Hematopoietic multipotent progenitor cell (in vitro differentiated cells): Measurements from ENCODE around the gene CDH20. TPM values are rescaled to one million over a fixed set of nuclear protein-coding genes. Genes with fewer than 3 reads are reported as not detected.
A peak's percentile ranks its signal among the peaks of the same experiment; 100 is the strongest.
"Not testable (repeated sequence)": the region's sequence is repeated elsewhere in the genome, so short reads cannot be mapped to it uniquely, and the experiment has no call there.

Source experiments
- DNase-seq, 3 donors: peaks; one replicate each; pipeline ENCODE4 v3.0.0-alpha.2; 2011 to 2015; ENCODE audit warnings: low read depth in 2 of 3, low spot score in 2 of 3
- total RNA-seq: library from RNA; depleted of rRNA; stranded (reverse); fragments of >200 nt; gene quantifications from one replicate; pipeline ENCODE4 v1.2.3, GENCODE V29; 2012

The CDH20 gene
- total RNA-seq, 1 donor = 0.27 TPM

GRCh38 chr18:61340148-61340547 is 6.9 kb downstream of the CDH20 start:
- DNase-seq = no peak

DNA sequence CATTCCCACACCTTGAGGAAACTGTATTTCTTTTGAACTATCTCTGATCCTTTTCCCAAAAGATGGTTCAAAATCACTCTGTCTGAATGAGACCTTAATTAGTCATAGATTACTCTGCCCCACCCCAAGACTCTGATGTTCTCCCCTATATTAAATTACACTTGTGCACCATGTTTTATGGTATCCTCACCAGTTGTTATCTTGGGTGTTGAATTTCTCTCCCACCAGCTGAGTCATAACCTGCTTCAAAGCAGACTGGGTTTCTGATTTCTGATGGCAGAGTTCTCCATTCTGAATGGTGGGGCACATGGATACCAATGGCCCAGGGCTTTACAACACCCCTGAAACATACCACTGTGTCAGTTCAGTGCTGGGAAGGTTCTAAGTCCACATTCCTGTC is 15.0 kb downstream of the CDH20 start:
- DNase-seq = no peak

GRCh38 chr18:61350578-61350977 is 17.3 kb downstream of the CDH20 start:
- no peak for DNase-seq

DNA sequence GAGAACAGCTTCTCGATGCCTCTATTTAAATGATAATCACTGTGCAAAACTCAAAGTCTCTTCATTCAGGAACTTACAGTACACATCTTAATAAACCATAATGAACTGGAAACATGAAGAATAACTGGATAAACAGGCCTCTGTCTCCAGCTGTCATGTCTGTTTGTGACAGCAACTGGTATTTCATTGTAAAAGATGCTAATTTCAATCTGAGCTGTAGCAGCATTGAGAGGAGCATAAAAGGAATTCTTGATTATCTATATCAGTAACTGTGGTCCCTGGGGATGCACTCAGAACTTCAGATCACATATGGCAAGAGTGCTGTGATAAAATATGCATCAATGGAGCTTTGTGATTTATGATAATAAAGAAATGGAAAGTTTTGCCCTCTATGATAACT is 18.8 kb downstream of the CDH20 start:
- DNase-seq = no peak

- DNase-seq = no peak
These were observed 19.4 kb downstream of the CDH20 start for GRCh38 chr18:61352611-61353010.

GRCh38 chr18:61360404-61361383 is 27.5 kb downstream of the CDH20 start:
- peak in 2 of 3 donors; percentile 8 to 48 for DNase-seq

DNA sequence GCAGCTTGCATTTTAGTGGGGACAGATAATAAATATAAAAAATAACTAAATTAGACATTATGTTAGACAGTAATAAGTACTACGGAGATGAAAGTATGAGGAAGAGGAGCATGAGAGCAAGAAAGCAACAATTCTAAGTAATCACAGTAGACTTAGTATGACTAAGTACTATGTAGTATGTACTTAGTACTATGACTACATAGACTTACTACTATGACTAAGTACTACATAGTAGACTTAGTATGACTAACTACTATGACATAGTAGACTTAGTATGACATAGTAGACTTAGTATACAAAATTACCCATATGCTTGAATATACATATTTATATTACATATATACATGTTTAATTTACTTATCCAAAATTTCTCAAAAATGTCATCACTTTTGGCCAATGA is 29.3 kb downstream of the CDH20 start:
- DNase-seq = no peak

DNA sequence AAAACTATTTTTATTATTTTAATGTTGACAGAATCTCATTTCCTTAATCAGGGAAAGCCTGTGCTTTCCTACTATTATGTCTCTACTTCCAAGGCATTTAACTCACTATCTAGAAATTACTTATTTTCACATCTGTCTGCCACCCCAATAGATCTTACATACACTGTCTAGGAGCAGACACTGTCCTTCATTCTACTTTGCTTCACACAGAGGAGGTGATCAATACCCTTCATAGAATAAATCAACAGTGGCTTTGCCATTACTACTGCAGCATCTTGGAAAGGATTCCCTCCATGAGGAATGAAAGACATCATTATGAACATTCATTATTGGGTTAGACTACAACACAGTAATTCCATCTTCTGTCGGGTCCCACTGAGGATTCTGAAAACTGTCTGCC is 31.7 kb downstream of the CDH20 start:
- no peak for DNase-seq

DNA sequence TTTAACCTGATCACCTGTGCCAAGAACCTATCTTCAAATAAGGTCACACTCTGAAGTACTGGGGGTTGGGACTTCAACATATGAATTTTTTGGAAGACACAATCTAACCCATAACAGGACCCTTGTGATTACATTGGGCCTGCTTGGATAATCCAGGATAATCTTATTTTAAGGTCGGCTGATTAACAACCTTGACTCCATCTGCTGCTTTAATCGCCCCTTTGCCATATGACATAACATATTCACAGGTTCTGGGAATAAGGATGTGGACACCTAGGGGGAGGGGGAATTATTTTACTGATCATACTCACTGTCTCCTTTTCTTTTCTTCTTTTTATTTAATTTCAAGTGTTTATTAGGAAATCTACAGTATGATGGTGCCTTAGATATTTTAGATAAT is 34.8 kb downstream of the CDH20 start:
- DNase-seq = no peak

DNA sequence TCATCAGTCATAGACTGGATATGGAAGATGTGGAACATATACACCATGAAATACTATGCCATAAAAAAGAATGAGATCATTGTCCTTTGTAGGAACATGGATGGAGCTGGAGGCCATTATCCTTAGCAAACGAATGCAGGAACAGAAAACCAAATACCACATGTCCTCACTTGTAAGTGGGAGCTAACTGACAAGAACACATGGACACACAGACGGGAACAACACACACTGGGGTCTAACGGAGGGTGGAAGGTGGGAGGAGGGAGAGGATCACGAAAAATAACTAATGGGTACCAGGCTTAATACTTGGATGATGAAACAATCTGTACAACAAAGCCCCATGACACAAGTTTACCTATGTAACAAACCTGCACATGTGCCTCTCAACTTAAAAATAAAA is 36.4 kb downstream of the CDH20 start:
- not testable (repeated sequence) for DNase-seq

DNA sequence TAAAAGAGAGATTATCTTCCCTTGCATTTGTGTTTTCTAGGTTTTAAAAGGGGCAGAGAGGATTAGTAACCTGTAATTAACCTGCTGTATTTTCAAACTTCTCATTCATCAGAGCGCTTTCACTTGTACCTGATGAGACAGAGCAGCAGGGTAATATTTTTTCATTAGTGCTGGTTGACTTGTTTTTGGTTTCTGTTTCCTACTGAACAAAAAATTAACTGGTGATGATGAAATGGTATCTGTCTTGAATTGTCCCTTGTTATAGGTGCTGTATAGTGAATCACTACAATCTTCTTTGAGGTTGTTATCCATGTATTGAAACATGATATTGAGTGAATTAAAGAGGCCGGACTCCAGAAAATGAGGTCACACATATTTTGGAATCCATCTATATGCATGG is 37.9 kb downstream of the CDH20 start:
- no peak for DNase-seq

GRCh38 chr18:61379827-61380226 is 46.6 kb downstream of the CDH20 start:
- DNase-seq = no peak

DNA sequence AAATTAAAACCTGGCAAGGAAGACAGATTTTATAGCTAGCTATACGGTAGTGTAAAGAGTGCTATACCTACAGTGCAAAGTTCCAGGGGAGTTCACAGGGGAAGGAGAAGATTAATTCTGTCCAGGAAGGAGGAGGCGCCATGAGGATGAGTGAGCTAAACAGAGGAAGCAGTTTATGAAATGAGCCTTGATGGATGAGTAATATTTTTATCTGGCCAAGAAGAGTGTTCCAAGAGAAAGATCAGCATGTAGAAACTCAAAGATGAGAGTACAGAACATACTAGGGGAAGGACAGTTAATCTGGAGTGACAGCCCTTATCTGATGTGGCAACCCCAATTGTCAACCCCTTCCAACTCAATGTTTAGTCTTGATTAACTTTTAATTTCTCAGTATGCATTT is 54.8 kb downstream of the CDH20 start:
- DNase-seq = no peak

DNA sequence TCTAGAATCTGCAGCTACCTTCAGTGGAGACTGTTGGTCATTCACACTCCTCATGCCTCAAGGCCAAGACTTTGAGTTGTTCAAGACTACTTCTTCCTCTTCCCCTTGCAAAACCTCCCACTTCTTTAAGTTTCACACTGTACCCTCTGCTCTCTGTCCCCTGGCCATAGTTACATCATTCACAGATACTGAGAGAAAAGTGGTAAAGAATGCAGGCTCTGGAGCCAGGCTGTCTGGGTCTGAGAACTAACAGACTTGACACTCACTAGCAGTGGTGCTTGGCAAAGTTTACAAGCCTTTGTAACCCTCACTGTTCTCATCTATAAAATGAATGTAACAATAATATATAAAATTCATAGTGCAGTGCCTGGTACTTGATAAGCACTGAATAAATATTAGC is 61.8 kb downstream of the CDH20 start:
- DNase-seq = no peak

DNA sequence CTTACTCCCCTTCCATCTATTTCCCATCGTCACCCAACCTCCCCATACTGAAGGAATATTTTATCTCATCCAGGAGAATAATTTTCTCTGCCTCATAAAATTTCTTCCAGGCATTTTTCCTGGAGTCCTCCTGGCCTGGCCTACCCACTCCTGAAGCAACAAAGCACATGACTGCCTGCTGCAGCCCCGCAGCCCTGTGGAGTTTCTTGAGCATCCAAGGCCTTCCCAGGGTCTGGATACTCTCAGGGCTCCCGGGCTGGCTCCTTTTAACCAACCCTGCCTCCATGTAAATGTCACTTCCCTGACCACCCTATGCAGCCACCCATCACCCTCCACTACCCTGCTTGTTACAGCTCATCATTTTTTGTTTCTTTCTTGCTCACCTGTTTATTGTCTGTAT is 64.0 kb downstream of the CDH20 start:
- no peak for DNase-seq

GRCh38 chr18:61398961-61399705 is 65.9 kb downstream of the CDH20 start:
- DNase-seq = no peak

GRCh38 chr18:61400016-61400635 is 66.9 kb downstream of the CDH20 start:
- no peak for DNase-seq

DNA sequence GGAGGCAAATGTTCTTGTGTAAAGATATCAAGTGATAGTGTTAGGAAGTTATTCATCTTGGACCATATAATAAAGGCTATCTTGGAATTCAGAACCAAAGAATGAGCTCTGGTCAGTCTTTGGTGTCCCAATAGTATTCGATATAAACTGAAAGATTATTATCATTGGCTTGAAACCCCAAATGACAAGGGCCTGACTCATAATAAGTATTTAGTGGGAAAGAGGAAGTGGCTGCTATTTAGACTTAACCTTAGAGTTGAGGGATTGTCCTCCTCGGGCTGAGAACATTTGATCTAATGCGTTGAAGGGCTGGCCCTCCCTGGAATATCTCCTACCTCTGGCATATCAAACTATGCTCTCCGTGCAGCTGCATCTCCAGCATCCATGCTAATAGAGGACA is 67.5 kb downstream of the CDH20 start:
- no peak for DNase-seq

DNA sequence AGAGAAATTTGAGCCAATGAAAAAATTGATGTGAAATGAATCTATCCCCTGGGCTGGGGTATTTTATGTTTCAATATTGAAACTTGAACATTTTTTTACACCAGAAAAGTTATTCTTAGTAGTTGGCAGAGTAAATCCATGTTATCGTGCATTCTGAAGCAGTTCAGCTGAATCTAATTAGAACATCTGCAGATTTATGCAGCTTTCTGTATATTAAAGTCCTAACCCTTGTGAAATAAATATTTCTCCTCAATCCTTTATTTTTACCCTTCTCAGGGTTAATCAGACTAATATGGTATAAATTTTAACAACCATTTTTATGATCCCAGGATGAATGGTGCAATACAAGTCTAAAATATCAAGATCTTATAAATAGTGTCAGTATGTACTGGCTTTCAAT is 69.5 kb downstream of the CDH20 start:
- DNase-seq = no peak

GRCh38 chr18:61413396-61413795 is 80.2 kb downstream of the CDH20 start:
- no peak for DNase-seq

DNA sequence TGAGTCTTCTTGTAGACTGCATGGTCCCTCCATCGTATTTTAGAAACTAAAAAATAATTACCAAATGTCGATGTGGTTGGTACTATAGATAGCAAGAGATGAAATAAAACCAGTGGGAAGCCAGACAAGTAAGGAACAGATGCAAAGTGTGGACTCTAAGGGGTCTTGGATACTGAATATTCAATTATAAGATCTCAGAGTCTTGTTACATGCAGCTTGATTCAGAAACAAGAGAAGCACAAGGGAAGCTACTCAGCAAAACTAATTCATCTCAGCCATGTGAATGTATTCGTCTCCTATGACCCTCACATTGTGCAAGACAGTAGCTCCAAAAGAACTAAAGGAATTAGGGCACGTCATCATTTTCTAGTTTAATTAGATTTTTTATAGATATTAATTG is 80.9 kb downstream of the CDH20 start:
- no peak for DNase-seq
